ENCODE data around the gene CCDC88C. TPM values are rescaled to one million over a fixed set of nuclear protein-coding genes. Genes with fewer than 3 reads are reported as not detected.
A peak's percentile ranks its signal among the peaks of the same experiment; 100 is the strongest.

CCDC88C gene
- total RNA-seq, 1 donor from 2014 or later, result 39.3 TPM

- Mint-ChIP-seq H3K4me1 (ENCODE audit: unreplicated experiment) (peaks cover 1% of the 10 kb centered on the region), H3K36me3 (peaks cover 4% of the 10 kb centered on the region), H3K4me3 (no peak overlapping the region), H3K9me3 (no peaks in the 10 kb centered on the region), H3K27ac (no peak overlapping the region), H3K27me3 (no peaks in the 10 kb centered on the region)
- no peak for DNase-seq (ENCODE audit: extremely low spot score, unreplicated experiment)
- TF ChIP-seq CTCF (conservative IDR thresholded peaks at IDR 0.05), result no peak
These were observed 113.7 kb downstream of the CCDC88C start for GRCh38 chr14:91303924-91304229.

- peaks cover 4% of the 10 kb centered on the region for H3K4me1 Mint-ChIP-seq (ENCODE audit: unreplicated experiment)
- H3K27me3 Mint-ChIP-seq, result no peaks in the 10 kb centered on the region
- no peak overlapping the region for H3K27ac Mint-ChIP-seq
- TF ChIP-seq CTCF (conservative IDR thresholded peaks at IDR 0.05), result no peak
- H3K4me3 Mint-ChIP-seq, result no peak overlapping the region
- H3K36me3 Mint-ChIP-seq, result peaks cover 4% of the 10 kb centered on the region
- DNase-seq (ENCODE audit: extremely low spot score, unreplicated experiment), result no peak
- no peaks in the 10 kb centered on the region for H3K9me3 Mint-ChIP-seq
These were observed 114.3 kb downstream of the CCDC88C start for GRCh38 chr14:91303091-91303923.

GRCh38 chr14:91302391-91302790 is 115.2 kb downstream of the CCDC88C start:
- TF ChIP-seq CTCF (conservative IDR thresholded peaks at IDR 0.05), result no peak
- H3K4me3 Mint-ChIP-seq, result no peak overlapping the region
- no peaks in the 10 kb centered on the region for H3K9me3 Mint-ChIP-seq
- no peak for DNase-seq (ENCODE audit: extremely low spot score, unreplicated experiment)
- peaks cover 4% of the 10 kb centered on the region for H3K4me1 Mint-ChIP-seq (ENCODE audit: unreplicated experiment)
- no peaks in the 10 kb centered on the region for H3K27me3 Mint-ChIP-seq
- H3K27ac Mint-ChIP-seq, result no peak overlapping the region
- H3K36me3 Mint-ChIP-seq, result peaks cover 4% of the 10 kb centered on the region

GRCh38 chr14:91300957-91301356 is 116.7 kb downstream of the CCDC88C start:
- TF ChIP-seq CTCF (conservative IDR thresholded peaks at IDR 0.05), result no peak
- H3K36me3 Mint-ChIP-seq, result peaks cover 4% of the 10 kb centered on the region
- H3K27ac Mint-ChIP-seq, result peak overlapping the region; percentile 52
- no peak for DNase-seq (ENCODE audit: extremely low spot score, unreplicated experiment)
- H3K27me3 Mint-ChIP-seq, result no peaks in the 10 kb centered on the region
- peaks cover 4% of the 10 kb centered on the region for H3K4me1 Mint-ChIP-seq (ENCODE audit: unreplicated experiment)
- H3K4me3 Mint-ChIP-seq, result no peak overlapping the region
- H3K9me3 Mint-ChIP-seq, result no peaks in the 10 kb centered on the region

GRCh38 chr14:91300283-91300895 is 117.2 kb downstream of the CCDC88C start:
- Mint-ChIP-seq H3K4me1 (ENCODE audit: unreplicated experiment) (peaks cover 4% of the 10 kb centered on the region), H3K9me3 (no peaks in the 10 kb centered on the region), H3K27ac (peak overlapping the region; percentile 52), H3K36me3 (peaks cover 4% of the 10 kb centered on the region), H3K4me3 (no peak overlapping the region), H3K27me3 (no peaks in the 10 kb centered on the region)
- no peak for DNase-seq (ENCODE audit: extremely low spot score, unreplicated experiment)
- TF ChIP-seq CTCF (conservative IDR thresholded peaks at IDR 0.05), result no peak

Data from type B pancreatic cell (in vitro differentiated cells).